Neural progenitor cell (in vitro differentiated cells): ENCODE measurements around the gene DNPH1. TPM values are rescaled to one million over a fixed set of nuclear protein-coding genes. Genes with fewer than 3 reads are reported as not detected.

Source experiments
- DNase-seq: peaks from one replicate; pipeline ENCODE4 v3.0.0-alpha.2; 2016; ENCODE audit warnings: low spot score
- H2AFZ ChIP-seq: fragments of 200-600 bp; sonication (generic); replicated peaks from 2 replicates; pipeline ENCODE4 v1.6.1; 2016; ENCODE audit warnings: antibody characterized with exemption
- H3F3A ChIP-seq: fragments of 200-600 bp; sonication (generic); 2 replicates; pipeline ENCODE4 v1.6.1; 2016; ENCODE audit warnings: antibody characterized with exemption, low read depth
- H3K27ac ChIP-seq: fragments of 200-600 bp; sonication (generic); 2 replicates; pipeline ENCODE4 v1.5.1; 2016; ENCODE audit warnings: mild to moderate bottlenecking
- H3K27me3 ChIP-seq: fragments of 200-600 bp; sonication (generic); 2 replicates; pipeline ENCODE4 v1.6.1; 2016; ENCODE audit warnings: mild to moderate bottlenecking, moderate library complexity
- H3K36me3 ChIP-seq: fragments of 200-600 bp; sonication (generic); 2 replicates; pipeline ENCODE4 v1.5.1; 2016
- H3K4me1 ChIP-seq: fragments of 200-600 bp; sonication (generic); 2 replicates; pipeline ENCODE4 v1.6.1; 2016; ENCODE audit warnings: mixed run types
- H3K4me2 ChIP-seq: fragments of 200-600 bp; sonication (generic); 2 replicates; pipeline ENCODE4 v1.6.1; 2016
- H3K4me3 ChIP-seq: fragments of 200-600 bp; sonication (generic); 2 replicates; pipeline ENCODE4 v1.5.1; 2016
- H3K79me2 ChIP-seq: fragments of 200-600 bp; sonication (generic); 2 replicates; pipeline ENCODE4 v1.6.1; 2016; ENCODE audit warnings: low read depth
- H3K9ac ChIP-seq: fragments of 200-600 bp; sonication (generic); 2 replicates; pipeline ENCODE4 v1.6.1; 2016
- H3K9me3 ChIP-seq: fragments of 200-600 bp; sonication (generic); 2 replicates; pipeline ENCODE4 v1.5.1; 2016; ENCODE audit warnings: low read depth
- H4K20me1 ChIP-seq: fragments of 200-600 bp; sonication (generic); 2 replicates; pipeline ENCODE4 v1.6.1; 2016; ENCODE audit warnings: low read depth
- H3K27ac Mint-ChIP-seq: 3 replicates; pipeline ENCODE4 v1.8.0; 2021; ENCODE audit warnings: mixed read lengths
- H3K27me3 Mint-ChIP-seq: 2 replicates; pipeline ENCODE4 v1.8.0; 2022; ENCODE audit warnings: low read depth, mild to moderate bottlenecking, inconsistent platforms, moderate library complexity, mixed read lengths; ENCODE audit not compliant: insufficient read depth
- H3K36me3 Mint-ChIP-seq: 3 replicates; pipeline ENCODE4 v1.8.0; 2021; ENCODE audit warnings: mixed read lengths
- H3K4me1 Mint-ChIP-seq: 3 replicates; pipeline ENCODE4 v1.8.0; 2021; ENCODE audit warnings: mixed read lengths
- H3K4me3 Mint-ChIP-seq: 3 replicates; pipeline ENCODE4 v1.8.0; 2021; ENCODE audit warnings: mild to moderate bottlenecking, moderate library complexity, mixed read lengths
- H3K9me3 Mint-ChIP-seq: 3 replicates; pipeline ENCODE4 v1.8.0; 2020; ENCODE audit warnings: mixed read lengths
- EZH2 ChIP-seq: fragments of 200-600 bp; sonication (generic); IDR thresholded peaks from 2 replicates; pipeline ENCODE4 v1.6.1; 2017; ENCODE audit warnings: antibody characterized with exemption, mild to moderate bottlenecking, moderate library complexity
- EZH2phosphoT487 ChIP-seq: fragments of 200-600 bp; sonication (generic); IDR thresholded peaks from 2 replicates; pipeline ENCODE4 v1.6.1; 2017; ENCODE audit warnings: antibody characterized with exemption
- total RNA-seq: library from RNA; depleted of rRNA; stranded (reverse); fragments of >200 nt; gene quantifications from 2 replicates; pipeline ENCODE4 v1.2.3, GENCODE V29; 2015; ENCODE audit warnings: low replicate concordance
- TF ChIP-seq, protein P1 (sequence below): fragments of 200-600 bp; sonication (generic); IDR thresholded peaks from 2 replicates; pipeline ENCODE4 v1.5.1; 2017; ENCODE audit warnings: antibody characterized with exemption, mild to moderate bottlenecking

DNPH1 gene
- total RNA-seq, 1 donor from 2014 or later: 25.2 TPM

- Mint-ChIP-seq H3K4me3 (no peak overlapping the region), H3K36me3 (no peaks in the 10 kb centered on the region), H3K4me1 (peaks cover 20% of the 10 kb centered on the region), H3K27ac (no peak overlapping the region), H3K27me3 (peaks cover 2% of the 10 kb centered on the region), H3K9me3 (no peaks in the 10 kb centered on the region)
- H3K27me3 ChIP-seq: no peaks in the 10 kb centered on the region
- H3K27ac ChIP-seq: no peak overlapping the region
- H3K4me1 ChIP-seq: peaks cover 3% of the 10 kb centered on the region
- H3K36me3 ChIP-seq: no peaks in the 10 kb centered on the region
- no peak for TF ChIP-seq EZH2
- TF ChIP-seq EZH2phosphoT487: no peak
- TF ChIP-seq, protein P1, sequence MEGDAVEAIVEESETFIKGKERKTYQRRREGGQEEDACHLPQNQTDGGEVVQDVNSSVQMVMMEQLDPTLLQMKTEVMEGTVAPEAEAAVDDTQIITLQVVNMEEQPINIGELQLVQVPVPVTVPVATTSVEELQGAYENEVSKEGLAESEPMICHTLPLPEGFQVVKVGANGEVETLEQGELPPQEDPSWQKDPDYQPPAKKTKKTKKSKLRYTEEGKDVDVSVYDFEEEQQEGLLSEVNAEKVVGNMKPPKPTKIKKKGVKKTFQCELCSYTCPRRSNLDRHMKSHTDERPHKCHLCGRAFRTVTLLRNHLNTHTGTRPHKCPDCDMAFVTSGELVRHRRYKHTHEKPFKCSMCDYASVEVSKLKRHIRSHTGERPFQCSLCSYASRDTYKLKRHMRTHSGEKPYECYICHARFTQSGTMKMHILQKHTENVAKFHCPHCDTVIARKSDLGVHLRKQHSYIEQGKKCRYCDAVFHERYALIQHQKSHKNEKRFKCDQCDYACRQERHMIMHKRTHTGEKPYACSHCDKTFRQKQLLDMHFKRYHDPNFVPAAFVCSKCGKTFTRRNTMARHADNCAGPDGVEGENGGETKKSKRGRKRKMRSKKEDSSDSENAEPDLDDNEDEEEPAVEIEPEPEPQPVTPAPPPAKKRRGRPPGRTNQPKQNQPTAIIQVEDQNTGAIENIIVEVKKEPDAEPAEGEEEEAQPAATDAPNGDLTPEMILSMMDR: no peak
- no peak overlapping the region for H2AFZ ChIP-seq
- no peaks in the 10 kb centered on the region for H3K9me3 ChIP-seq
- H3K79me2 ChIP-seq: no peaks in the 10 kb centered on the region
- H4K20me1 ChIP-seq: no peaks in the 10 kb centered on the region
- H3F3A ChIP-seq: no peaks in the 10 kb centered on the region
- H3K9ac ChIP-seq: no peak overlapping the region
- H3K4me2 ChIP-seq: no peak overlapping the region
- DNase-seq: no peak
- H3K4me3 ChIP-seq: no peak overlapping the region
Observed at GRCh38 chr6:43254138-43254817, 25.0 kb upstream of the DNPH1 start.

GRCh38 chr6:43253401-43253800 is 24.1 kb upstream of the DNPH1 start:
- no peak overlapping the region for H3K27ac ChIP-seq

GRCh38 chr6:43250992-43251373 is 21.7 kb upstream of the DNPH1 start:
- peaks cover 10% of the 10 kb centered on the region for H3K27me3 Mint-ChIP-seq
- peak; percentile 48 for DNase-seq
- no peak overlapping the region for H3K4me3 ChIP-seq
- no peaks in the 10 kb centered on the region for H3K79me2 ChIP-seq
- no peaks in the 10 kb centered on the region for H3K9me3 ChIP-seq
- H4K20me1 ChIP-seq: no peaks in the 10 kb centered on the region
- H3K4me1 ChIP-seq: peaks cover 14% of the 10 kb centered on the region
- no peaks in the 10 kb centered on the region for H3K36me3 ChIP-seq
- no peak overlapping the region for H3K4me2 ChIP-seq
- H3K9ac ChIP-seq: no peak overlapping the region
- TF ChIP-seq, protein P1: no peak
- TF ChIP-seq EZH2: no peak
- TF ChIP-seq EZH2phosphoT487: no peak
- no peaks in the 10 kb centered on the region for H3K9me3 Mint-ChIP-seq
- peaks cover 13% of the 10 kb centered on the region for H3F3A ChIP-seq
- H2AFZ ChIP-seq: no peak overlapping the region
- peaks cover 13% of the 10 kb centered on the region for H3K27me3 ChIP-seq
- H3K4me1 Mint-ChIP-seq: peaks cover 35% of the 10 kb centered on the region
- peak overlapping the region; percentile 74 for H3K27ac Mint-ChIP-seq
- H3K4me3 Mint-ChIP-seq: peak overlapping the region; percentile 66
- H3K36me3 Mint-ChIP-seq: no peaks in the 10 kb centered on the region
- H3K27ac ChIP-seq: no peak overlapping the region

More at GRCh38 chr6:43253401-43253800, 24.1 kb upstream of the DNPH1 start:
- Histone ChIP-seq H3K9me3 (no peaks in the 10 kb centered on the region), H2AFZ (no peak overlapping the region), H3K4me3 (no peak overlapping the region), H3K9ac (no peak overlapping the region), H3K4me1 (peaks cover 3% of the 10 kb centered on the region), H3K36me3 (no peaks in the 10 kb centered on the region), H3K79me2 (no peaks in the 10 kb centered on the region), H3K27me3 (peaks cover 1% of the 10 kb centered on the region), H4K20me1 (no peaks in the 10 kb centered on the region), H3K4me2 (no peak overlapping the region), H3F3A (no peaks in the 10 kb centered on the region)
- Mint-ChIP-seq H3K4me3 (no peak overlapping the region), H3K4me1 (peaks cover 20% of the 10 kb centered on the region), H3K9me3 (no peaks in the 10 kb centered on the region), H3K27me3 (peaks cover 2% of the 10 kb centered on the region), H3K36me3 (no peaks in the 10 kb centered on the region), H3K27ac (peak overlapping the region; percentile 10)
- TF ChIP-seq EZH2 (no peak), EZH2phosphoT487 (no peak)
- TF ChIP-seq, protein P1: no peak
- no peak for DNase-seq
